WTC11 (cell line): Measurements from ENCODE around the gene ENKUR.

Source experiments
- E2F5 ChIP-seq: sonication (generic); formaldehyde crosslinking; IDR thresholded peaks from 2 replicates; pipeline ENCODE4 v1.8.1; 2022; ENCODE audit warnings: mild to moderate bottlenecking, moderate library complexity, missing genetic modification reagents
- ELF4 ChIP-seq: sonication (generic); formaldehyde crosslinking; IDR thresholded peaks from 2 replicates; pipeline ENCODE4 v1.8.1; 2022; ENCODE audit warnings: low read depth, mild to moderate bottlenecking, moderate library complexity, missing genetic modification reagents
- JUN ChIP-seq: sonication (generic); formaldehyde crosslinking; IDR thresholded peaks from 2 replicates; pipeline ENCODE4 v1.8.0; 2023; ENCODE audit warnings: mild to moderate bottlenecking, missing genetic modification reagents
- NR2C2 ChIP-seq: sonication (generic); formaldehyde crosslinking; IDR thresholded peaks from 2 replicates; pipeline ENCODE4 v1.8.0; 2022; ENCODE audit warnings: mild to moderate bottlenecking, missing genetic modification reagents
- SP1 ChIP-seq: sonication (generic); formaldehyde crosslinking; conservative IDR thresholded peaks from 2 replicates; pipeline ENCODE4 v1.8.1; 2022; ENCODE audit warnings: missing genetic modification reagents

GRCh38 chr10:24944512-24945255 is 71.3 kb downstream of the ENKUR start:
- TF ChIP-seq SP1 (CRISPR knock-in tag): no peak
- TF ChIP-seq JUN (CRISPR knock-in tag): no peak
- TF ChIP-seq NR2C2 (CRISPR knock-in tag): no peak
- no peak for TF ChIP-seq E2F5 (CRISPR knock-in tag)
- no peak for TF ChIP-seq ELF4 (CRISPR knock-in tag)
